Hepatic stellate cell (primary cell): ENCODE measurements around the gene PCSK9.
A peak's percentile ranks its signal among the peaks of the same experiment; 100 is the strongest.
"Not testable (repeated sequence)": the region's sequence is repeated elsewhere in the genome, so short reads cannot be mapped to it uniquely, and the experiment has no call there.

Experiments
- DNase-seq: peaks from one replicate; pipeline ENCODE4 v3.0.0; 2011; ENCODE audit warnings: low spot score

Gene PCSK9

DNA sequence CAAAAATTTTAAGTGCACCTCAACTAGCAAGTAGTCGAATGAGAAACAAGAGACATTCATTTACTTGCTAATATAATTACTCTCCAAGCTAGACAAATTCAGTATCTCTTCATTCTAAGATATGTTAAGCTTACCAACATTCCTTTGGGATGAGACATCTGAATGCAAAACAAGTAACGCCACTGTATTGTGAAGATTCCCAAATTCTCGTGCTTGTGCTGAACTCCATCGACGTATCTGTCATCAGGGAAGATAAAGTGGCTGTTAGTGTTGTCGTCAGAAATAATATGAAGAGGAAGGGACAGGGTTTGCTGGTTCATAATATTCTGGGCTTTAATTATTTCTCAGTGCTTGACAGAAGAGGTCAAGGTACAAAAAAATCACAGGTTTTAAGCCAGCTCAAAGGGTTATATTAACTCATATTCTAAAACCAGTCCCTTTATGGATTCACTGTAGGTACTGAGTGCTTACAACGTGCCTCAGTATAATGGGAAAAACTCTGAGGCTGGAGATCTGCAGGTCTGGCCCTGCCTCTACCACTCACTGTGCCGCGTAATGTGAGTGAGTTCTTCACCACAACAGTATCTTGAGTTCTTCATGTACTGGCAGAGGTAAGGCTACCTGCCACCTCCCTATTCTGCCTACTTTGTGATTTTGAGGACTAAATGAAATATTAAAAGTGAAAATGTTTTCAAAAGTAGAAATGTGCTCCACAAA, 42.0 kb downstream of the PCSK9 start:
- DNase-seq = peak; percentile 35

DNA sequence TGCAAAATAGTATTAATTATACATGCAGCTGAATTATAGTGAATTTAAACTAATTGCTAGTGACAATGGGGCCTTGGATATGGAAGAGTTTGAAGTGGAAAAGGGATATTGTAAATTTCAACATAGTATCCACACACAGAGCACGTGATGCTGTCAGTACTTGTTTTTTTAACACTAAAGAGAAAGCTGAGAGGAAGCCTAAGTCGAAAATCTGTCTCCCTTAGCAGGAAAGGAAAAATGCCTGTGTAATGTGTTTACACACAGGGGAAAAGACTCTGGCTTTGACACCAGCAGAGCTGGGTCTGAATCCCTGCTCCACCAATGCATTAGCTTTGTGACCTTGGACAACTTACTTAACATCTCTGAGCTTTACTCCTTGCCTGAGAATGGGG, 42.6 kb downstream of the PCSK9 start:
- DNase-seq = no peak

DNA sequence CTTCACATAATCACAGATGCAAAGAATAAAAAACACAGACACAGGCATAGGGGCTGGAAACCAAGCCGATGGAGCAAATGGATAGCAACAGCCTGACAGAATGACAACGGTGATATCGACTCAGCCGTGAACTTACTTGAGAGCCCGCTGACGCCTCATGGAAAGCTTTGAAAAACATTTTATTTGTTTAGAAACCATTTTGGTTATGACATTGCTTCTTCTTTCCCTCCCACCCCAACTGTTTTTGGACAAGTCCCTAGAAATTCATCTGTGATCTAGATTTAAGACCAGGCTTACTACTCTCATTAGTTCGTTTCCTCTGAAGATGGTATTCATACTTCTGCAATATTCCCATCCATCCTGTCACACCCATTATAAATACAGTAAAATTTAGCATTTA, 44.9 kb downstream of the PCSK9 start:
- DNase-seq = no peak

DNA sequence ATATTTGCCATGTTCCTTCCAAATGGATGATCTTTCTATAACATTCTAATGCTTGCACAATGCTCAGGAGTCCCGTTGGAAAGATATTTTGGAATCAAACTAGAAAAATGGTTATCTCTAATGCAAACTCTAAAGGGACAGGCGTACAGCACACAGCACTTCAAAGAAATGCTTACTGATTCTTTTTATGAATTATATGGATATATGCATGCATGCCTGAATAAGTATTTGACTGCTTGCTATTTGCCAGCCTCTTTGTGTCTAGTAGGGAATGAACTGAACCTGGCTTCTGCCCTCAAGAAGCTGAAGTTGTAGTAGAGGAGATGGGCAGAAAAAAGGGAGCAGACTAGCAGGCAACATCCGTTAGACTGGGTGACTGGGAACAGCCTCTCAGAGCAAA, 48.1 kb downstream of the PCSK9 start:
- DNase-seq = no peak

DNA sequence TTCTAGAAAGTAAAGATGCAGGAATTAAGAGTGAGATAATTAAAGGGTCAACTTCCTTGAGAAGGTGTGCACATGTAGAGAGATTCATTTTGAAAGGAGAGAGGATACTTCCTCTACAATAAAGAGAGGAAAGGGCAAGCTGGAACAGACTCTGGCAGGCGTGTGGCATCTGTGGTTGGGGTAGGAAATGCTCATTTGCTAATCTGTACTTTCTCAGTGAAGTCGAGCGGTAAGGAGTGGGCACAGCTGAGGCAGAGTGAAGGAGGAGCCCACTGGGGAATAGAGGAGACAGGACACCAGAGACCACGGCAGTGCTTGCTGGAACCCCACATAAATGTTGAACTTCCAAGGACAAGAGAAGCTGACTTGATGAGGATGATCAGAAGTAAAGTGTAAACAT, 49.1 kb downstream of the PCSK9 start:
- no peak for DNase-seq

DNA sequence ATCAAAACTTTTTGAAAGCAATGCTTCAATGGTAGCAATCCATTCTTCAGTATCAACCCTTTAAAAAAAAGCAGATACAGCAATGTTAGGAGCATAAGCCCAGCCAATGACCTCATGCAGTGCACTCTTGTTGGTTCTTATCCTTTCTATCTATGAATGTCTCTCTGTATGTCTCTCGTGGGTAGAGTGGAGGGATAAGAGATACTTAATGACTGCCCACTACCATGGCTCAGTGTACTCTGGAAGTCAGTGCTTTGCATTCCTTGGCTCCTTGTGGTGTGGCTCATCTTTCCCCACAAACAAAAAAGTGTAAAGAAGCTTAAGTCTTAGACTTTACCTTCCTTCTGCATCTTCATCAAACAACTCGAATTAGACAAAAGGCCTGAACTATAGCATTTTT, 50.3 kb downstream of the PCSK9 start:
- no peak for DNase-seq

DNA sequence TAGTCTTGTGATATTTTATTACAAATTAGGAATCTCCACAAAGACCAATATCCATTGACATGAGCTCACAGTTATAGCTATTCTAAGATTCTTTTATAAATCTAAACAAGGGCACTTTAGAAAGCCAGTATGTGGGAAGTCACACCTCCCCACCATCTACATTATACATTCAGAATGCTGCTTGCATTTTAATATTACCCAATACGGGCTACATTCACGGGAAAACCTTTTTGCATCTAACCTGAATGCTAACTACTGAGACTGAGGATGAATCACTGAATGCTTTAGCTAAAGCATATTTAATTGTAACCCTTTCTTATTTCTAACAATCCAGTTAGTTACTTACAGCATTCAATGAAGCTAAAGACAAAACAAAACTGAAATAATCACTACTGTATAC, 53.1 kb downstream of the PCSK9 start:
- DNase-seq = no peak

DNA sequence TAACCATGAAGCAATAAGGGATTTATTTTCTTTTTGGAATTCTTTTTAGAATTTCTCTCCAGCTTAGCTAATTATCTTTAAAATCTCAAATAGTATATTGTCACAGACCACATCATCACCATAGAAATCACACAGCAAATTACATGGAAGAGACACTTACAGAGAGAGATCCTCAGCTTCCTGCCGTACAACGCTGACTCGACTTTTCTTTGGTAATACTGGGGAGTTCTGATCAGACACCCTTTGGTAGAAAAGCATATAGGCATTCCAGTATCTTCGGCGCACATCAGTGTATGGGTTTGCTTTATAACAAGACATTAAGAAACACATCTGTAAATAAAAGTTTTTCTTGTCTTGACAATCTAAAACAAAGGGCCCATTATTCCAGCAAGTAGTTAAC, 55.7 kb downstream of the PCSK9 start:
- DNase-seq = no peak

DNA sequence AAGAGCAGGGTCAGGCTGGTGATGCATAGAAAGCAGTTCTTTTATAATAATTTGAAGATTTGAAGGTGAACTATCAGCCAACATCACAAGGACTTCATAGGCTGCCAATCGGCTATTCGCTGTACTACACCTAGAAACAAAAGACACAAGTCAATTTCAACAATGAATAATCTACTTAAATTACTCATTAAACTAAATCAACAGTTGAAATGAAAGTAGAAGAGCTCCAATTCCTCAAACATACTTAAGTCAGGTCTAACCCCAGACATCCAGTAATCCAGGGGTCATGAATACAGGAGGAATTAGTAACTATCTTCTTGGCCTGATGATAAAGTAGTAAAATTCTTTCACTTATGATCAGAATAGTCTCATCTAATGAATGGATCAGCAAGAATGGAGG, 64.5 kb downstream of the PCSK9 start:
- no peak for DNase-seq

DNA sequence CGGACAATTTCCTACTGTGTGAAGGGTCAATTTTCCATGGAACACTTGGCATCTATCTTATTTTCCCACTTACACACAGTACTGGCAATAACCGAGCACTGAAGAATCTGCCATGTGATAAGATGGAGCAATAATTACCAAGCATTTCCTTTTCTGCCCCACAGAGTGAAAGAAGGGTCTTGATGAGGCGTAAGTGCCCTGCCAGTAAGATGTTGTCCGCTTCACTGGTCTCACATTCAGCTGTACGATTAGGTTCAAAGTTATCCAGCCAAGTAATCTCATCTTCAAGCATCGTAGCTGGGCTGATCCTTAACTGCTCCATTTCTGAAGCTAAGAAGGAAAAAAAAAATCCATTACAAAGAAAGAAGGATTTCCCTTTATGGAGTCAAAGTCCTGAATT, 67.8 kb downstream of the PCSK9 start:
- no peak for DNase-seq

DNA sequence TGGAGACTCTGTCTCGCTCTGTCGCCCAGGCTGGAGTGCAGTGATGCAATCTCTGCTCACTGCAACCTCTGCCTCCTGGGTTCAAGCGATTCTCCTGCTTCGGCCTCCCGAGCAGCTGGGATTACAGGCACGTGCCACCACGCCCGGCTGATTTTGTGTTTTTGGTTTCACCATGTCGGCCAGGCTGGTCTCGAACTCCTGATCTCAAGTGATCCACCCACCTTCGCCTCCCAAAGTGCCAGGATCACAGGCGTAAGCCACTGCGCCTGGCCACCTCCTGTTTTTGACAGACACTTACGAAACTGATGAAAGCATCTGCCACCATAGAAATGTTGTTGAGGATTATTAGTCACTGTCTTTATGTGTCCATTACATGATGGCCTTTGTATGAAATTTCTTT, 69.7 kb downstream of the PCSK9 start:
- not testable (repeated sequence) for DNase-seq
